ENCODE data around the gene PTHLH.

PTHLH gene

DNA sequence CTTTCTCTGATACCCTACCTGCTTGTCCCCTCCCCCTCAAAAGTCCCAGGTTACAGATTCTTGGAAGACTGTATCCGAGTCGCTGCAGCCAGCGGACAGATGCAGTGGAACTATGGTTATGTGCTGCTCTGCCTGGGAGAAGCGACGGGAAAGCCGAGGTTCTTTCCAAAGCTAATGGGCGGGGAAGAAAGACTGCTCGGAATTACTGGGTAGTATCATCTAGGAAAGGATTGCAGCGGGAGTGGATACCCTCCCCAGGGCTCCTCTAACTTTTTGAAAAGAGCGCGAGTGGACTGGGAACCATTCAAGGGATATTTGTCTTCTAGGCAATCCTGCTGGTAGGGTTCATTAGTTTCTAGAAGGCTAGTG, 1.4 kb downstream of the PTHLH start:
- peaks cover 11% of the 10 kb centered on the region for H3K4me1 ChIP-seq (ENCODE audit: low read depth, poor library complexity, severe bottlenecking)
- no peaks in the 10 kb centered on the region for H3K27me3 ChIP-seq (ENCODE audit: insufficient read depth, low read depth)
- H3K27ac ChIP-seq: no peak overlapping the region
- no peak for TF ChIP-seq CTCF (conservative IDR thresholded peaks at IDR 0.05; ENCODE audit: low read depth, low read length)
- H3K79me2 ChIP-seq (ENCODE audit: insufficient read depth, low read depth): no peaks in the 10 kb centered on the region
- H2AFZ ChIP-seq (ENCODE audit: low read depth): no peak overlapping the region
- H3K36me3 ChIP-seq (ENCODE audit: insufficient read depth): no peaks in the 10 kb centered on the region
- H3K4me2 ChIP-seq: no peak overlapping the region
- H3K9ac ChIP-seq: no peak overlapping the region
- no peaks in the 10 kb centered on the region for H4K20me1 ChIP-seq (ENCODE audit: insufficient read depth)
- no peak overlapping the region for H3K4me3 ChIP-seq (IDR thresholded peaks at IDR 0.05; ENCODE audit: insufficient read depth, low read depth, low read length)

DNA sequence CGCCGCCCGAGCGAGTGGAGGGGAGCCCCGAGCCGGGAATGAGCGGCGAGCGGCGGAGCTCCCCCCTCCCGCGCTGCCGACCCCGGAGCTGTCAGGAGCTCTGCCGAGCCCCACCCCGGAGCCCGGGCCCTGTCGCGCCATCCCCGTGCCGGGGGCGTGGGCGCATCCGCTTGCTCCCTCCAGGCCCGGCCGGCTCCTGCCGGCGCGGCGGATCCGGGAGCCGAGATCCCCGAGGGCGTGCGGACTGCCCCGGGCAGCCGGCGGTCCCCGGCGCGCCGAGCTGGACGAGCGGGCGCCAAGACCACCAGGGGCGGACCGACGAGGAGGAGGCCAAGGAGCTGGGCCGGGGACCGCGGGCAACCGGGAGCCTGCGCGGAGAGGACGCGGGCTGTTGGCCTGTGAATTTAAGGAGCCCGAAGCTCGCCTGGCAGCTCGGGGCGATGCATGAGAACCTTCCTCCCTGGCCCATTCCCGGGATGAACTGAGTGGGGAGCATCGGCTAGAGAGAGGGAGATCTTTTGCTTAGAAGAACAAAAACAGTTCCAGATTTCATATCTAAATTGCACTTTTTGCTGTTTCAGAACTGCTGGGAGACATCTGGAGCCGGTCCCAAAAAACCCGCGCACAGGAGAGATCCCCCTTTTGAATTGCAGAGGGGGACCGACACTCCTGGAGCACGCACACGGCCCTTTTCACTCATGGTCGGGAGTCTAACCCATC, 2.0 kb downstream of the PTHLH start:
- H3K4me2 ChIP-seq: no peak overlapping the region
- H2AFZ ChIP-seq (ENCODE audit: low read depth): no peak overlapping the region
- peaks cover 11% of the 10 kb centered on the region for H3K4me1 ChIP-seq (ENCODE audit: low read depth, poor library complexity, severe bottlenecking)
- H3K79me2 ChIP-seq (ENCODE audit: insufficient read depth, low read depth): no peaks in the 10 kb centered on the region
- H3K4me3 ChIP-seq (IDR thresholded peaks at IDR 0.05; ENCODE audit: insufficient read depth, low read depth, low read length): no peak overlapping the region
- H3K27ac ChIP-seq: no peak overlapping the region
- H3K27me3 ChIP-seq (ENCODE audit: insufficient read depth, low read depth): no peaks in the 10 kb centered on the region
- H4K20me1 ChIP-seq (ENCODE audit: insufficient read depth): no peaks in the 10 kb centered on the region
- TF ChIP-seq CTCF (conservative IDR thresholded peaks at IDR 0.05; ENCODE audit: low read depth, low read length): no peak
- H3K9ac ChIP-seq: no peak overlapping the region
- no peaks in the 10 kb centered on the region for H3K36me3 ChIP-seq (ENCODE audit: insufficient read depth)

GRCh38 chr12:27969624-27970400, 2.7 kb downstream of the PTHLH start:
- Histone ChIP-seq H3K27ac (peak overlapping the region; percentile 11; the same call in 1 of the 2 replicates), H3K36me3 (ENCODE audit: insufficient read depth) (no peaks in the 10 kb centered on the region), H3K4me3 (IDR thresholded peaks at IDR 0.05; ENCODE audit: insufficient read depth, low read depth, low read length) (no peak overlapping the region), H3K9ac (no peak overlapping the region; the same call in 1 of the 2 replicates), H4K20me1 (ENCODE audit: insufficient read depth) (no peaks in the 10 kb centered on the region), H3K4me2 (peak overlapping the region; percentile 87), H3K4me1 (ENCODE audit: low read depth, poor library complexity, severe bottlenecking) (peaks cover 11% of the 10 kb centered on the region), H3K27me3 (ENCODE audit: insufficient read depth, low read depth) (no peaks in the 10 kb centered on the region), H2AFZ (ENCODE audit: low read depth) (peak overlapping the region; percentile 79), H3K79me2 (ENCODE audit: insufficient read depth, low read depth) (no peaks in the 10 kb centered on the region)
- no peak for TF ChIP-seq CTCF (conservative IDR thresholded peaks at IDR 0.05; ENCODE audit: low read depth, low read length)

DNA sequence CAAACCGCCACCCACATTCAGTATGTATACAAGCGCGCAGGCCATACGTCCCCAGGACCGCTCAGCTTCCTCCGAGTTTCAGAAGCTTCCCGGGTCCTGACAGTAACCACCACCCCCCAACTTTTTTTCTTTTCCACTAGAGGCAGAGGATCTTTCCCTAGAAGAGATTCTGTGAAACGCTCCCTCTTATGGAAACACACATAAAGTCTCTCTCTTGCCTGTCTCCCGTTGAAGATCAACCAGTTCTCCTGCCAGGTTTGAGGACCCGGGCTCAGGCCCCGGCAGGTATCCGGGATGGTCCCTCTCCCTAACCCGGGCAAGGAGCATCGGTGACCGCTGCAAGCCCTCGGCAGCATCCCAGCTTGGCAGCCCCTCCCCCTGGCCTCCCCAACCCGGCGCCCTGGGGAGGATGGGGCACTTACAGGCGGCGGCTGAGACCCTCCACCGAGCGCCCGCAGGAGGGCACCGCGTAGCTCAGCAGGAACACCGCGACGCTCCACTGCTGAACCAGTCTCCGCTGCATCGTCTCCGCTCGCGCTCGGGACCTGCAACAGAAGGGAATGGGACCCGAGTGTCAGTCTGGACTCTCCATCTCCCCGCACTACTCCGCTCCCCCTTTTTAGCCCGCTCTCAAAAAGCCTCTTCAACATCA, 3.4 kb downstream of the PTHLH start:
- peak overlapping the region; percentile 79 for H2AFZ ChIP-seq (ENCODE audit: low read depth)
- H4K20me1 ChIP-seq (ENCODE audit: insufficient read depth): no peaks in the 10 kb centered on the region
- no peaks in the 10 kb centered on the region for H3K79me2 ChIP-seq (ENCODE audit: insufficient read depth, low read depth)
- no peak overlapping the region for H3K4me3 ChIP-seq (IDR thresholded peaks at IDR 0.05; ENCODE audit: insufficient read depth, low read depth, low read length)
- H3K4me2 ChIP-seq: peak overlapping the region; percentile 87
- no peaks in the 10 kb centered on the region for H3K36me3 ChIP-seq (ENCODE audit: insufficient read depth)
- no peak overlapping the region for H3K9ac ChIP-seq
- no peak for TF ChIP-seq CTCF (conservative IDR thresholded peaks at IDR 0.05; ENCODE audit: low read depth, low read length)
- H3K4me1 ChIP-seq (ENCODE audit: low read depth, poor library complexity, severe bottlenecking): peaks cover 11% of the 10 kb centered on the region
- H3K27ac ChIP-seq: no peak overlapping the region
- H3K27me3 ChIP-seq (ENCODE audit: insufficient read depth, low read depth): no peaks in the 10 kb centered on the region
